PFSK-1 (cell line): Measurements from ENCODE around the gene INVS.

Experiments used
- FOXP2 ChIP-seq: optimal IDR thresholded peaks from 2 replicates; pipeline ENCODE3; 2011; ENCODE audit warnings: borderline replicate concordance, control low read depth, inconsistent platforms; ENCODE audit not compliant: insufficient read depth; ENCODE audit errors: extremely low read length, extremely low read depth
- POLR2AphosphoS5 ChIP-seq: IDR thresholded peaks from 2 replicates; pipeline ENCODE4 v1.6.1; 2012; ENCODE audit warnings: low read depth, mild to moderate bottlenecking, control low read depth, low read length, moderate library complexity
- TAF1 ChIP-seq: IDR thresholded peaks from 2 replicates; pipeline ENCODE4 v1.6.1; 2012; ENCODE audit warnings: low read length, control low read depth, borderline replicate concordance; ENCODE audit not compliant: insufficient read depth
- TF ChIP-seq, protein P1 (sequence below), 2 experiments: IDR thresholded peaks; 2 replicates each; pipeline versions ENCODE4 v1.6.1 to v1.8.0; 2011 to 2012; ENCODE audit warnings: low read depth in 2 of 2, low read length in 2 of 2, control low read depth in 1 of 2, inconsistent platforms in 1 of 2, mild to moderate bottlenecking in 1 of 2, moderate library complexity in 1 of 2; ENCODE audit not compliant: insufficient read depth in 1 of 2

- no peak for TF ChIP-seq POLR2AphosphoS5
- no peak for TF ChIP-seq FOXP2
- TF ChIP-seq, protein P1, sequence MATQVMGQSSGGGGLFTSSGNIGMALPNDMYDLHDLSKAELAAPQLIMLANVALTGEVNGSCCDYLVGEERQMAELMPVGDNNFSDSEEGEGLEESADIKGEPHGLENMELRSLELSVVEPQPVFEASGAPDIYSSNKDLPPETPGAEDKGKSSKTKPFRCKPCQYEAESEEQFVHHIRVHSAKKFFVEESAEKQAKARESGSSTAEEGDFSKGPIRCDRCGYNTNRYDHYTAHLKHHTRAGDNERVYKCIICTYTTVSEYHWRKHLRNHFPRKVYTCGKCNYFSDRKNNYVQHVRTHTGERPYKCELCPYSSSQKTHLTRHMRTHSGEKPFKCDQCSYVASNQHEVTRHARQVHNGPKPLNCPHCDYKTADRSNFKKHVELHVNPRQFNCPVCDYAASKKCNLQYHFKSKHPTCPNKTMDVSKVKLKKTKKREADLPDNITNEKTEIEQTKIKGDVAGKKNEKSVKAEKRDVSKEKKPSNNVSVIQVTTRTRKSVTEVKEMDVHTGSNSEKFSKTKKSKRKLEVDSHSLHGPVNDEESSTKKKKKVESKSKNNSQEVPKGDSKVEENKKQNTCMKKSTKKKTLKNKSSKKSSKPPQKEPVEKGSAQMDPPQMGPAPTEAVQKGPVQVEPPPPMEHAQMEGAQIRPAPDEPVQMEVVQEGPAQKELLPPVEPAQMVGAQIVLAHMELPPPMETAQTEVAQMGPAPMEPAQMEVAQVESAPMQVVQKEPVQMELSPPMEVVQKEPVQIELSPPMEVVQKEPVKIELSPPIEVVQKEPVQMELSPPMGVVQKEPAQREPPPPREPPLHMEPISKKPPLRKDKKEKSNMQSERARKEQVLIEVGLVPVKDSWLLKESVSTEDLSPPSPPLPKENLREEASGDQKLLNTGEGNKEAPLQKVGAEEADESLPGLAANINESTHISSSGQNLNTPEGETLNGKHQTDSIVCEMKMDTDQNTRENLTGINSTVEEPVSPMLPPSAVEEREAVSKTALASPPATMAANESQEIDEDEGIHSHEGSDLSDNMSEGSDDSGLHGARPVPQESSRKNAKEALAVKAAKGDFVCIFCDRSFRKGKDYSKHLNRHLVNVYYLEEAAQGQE (IDR thresholded peaks at IDR 0.05; ENCODE audit: insufficient read depth in 1 of 2, low read depth in 2 of 2, low read length in 2 of 2), result no peak
- no peak for TF ChIP-seq TAF1
These were observed 118.5 kb downstream of the INVS start for GRCh38 chr9:100217536-100217935.
